Neural cell (in vitro differentiated cells): Measurements from ENCODE around the gene FOXO6. TPM values are rescaled to one million over a fixed set of nuclear protein-coding genes. Genes with fewer than 3 reads are reported as not detected.

Source experiments
- H2AFZ ChIP-seq: fragments of 200-600, 300-800 bp; sonication (generic), shearing (Covaris generic); 2 replicates; pipeline ENCODE4 v1.6.0; 2014; ENCODE audit warnings: low read depth, mild to moderate bottlenecking, antibody characterized with exemption, low read length, moderate library complexity
- H3F3A ChIP-seq: fragments of 200-600 bp; shearing (Covaris generic); 2 replicates; pipeline ENCODE4 v1.6.1; 2016; ENCODE audit warnings: mild to moderate bottlenecking, moderate library complexity, mixed read lengths, antibody characterized with exemption, low read length; ENCODE audit not compliant: insufficient read depth, poor library complexity, severe bottlenecking
- H3K27ac ChIP-seq: fragments of 200-600, 300-800 bp; sonication (generic), shearing (Covaris generic); 2 replicates; pipeline ENCODE4 v1.5.1; 2014; ENCODE audit warnings: mild to moderate bottlenecking, low read length, moderate library complexity
- H3K27me3 ChIP-seq: fragments of 300-800, 200-600 bp; sonication (generic), shearing (Covaris generic); 2 replicates; pipeline ENCODE4 v1.6.0; 2014; ENCODE audit warnings: mild to moderate bottlenecking, low read depth, low read length, moderate library complexity; ENCODE audit not compliant: insufficient read depth
- H3K36me3 ChIP-seq: fragments of 300-800, 200-600 bp; sonication (generic), shearing (Covaris generic); 2 replicates; pipeline ENCODE4 v1.5.1; 2014; ENCODE audit warnings: mild to moderate bottlenecking, antibody characterized with exemption, low read length, moderate library complexity; ENCODE audit not compliant: insufficient read depth
- H3K4me2 ChIP-seq: fragments of 300-800, 200-600 bp; sonication (generic), shearing (Covaris generic); 2 replicates; pipeline ENCODE4 v1.6.0; 2014; ENCODE audit warnings: mild to moderate bottlenecking, low read length
- H3K4me3 ChIP-seq: fragments of 300-800, 200-600 bp; sonication (generic), shearing (Covaris generic); 2 replicates; pipeline ENCODE4 v1.5.1; 2014; ENCODE audit warnings: mild to moderate bottlenecking, low read length, moderate library complexity
- H3K79me2 ChIP-seq: fragments of 200-600 bp; shearing (Covaris generic); replicated peaks from 2 replicates; pipeline ENCODE4 v1.6.0; 2014; ENCODE audit warnings: mild to moderate bottlenecking, low read length, moderate library complexity; ENCODE audit not compliant: insufficient read depth
- H3K9ac ChIP-seq: fragments of 300-800, 200-600 bp; sonication (generic), shearing (Covaris generic); 2 replicates; pipeline ENCODE4 v1.6.1; 2016; ENCODE audit warnings: mild to moderate bottlenecking, low read length, mixed read lengths
- H3K9me2 ChIP-seq: fragments of 200-600 bp; shearing (Covaris generic); 2 replicates; pipeline ENCODE4 v1.6.1; 2016; ENCODE audit warnings: mild to moderate bottlenecking, low read length, mixed read lengths; ENCODE audit not compliant: insufficient read depth
- H3K9me3 ChIP-seq: fragments of 200-600, 300-800 bp; sonication (generic), shearing (Covaris generic); 2 replicates; pipeline ENCODE4 v1.6.1; 2016; ENCODE audit warnings: mild to moderate bottlenecking, mixed run types, low read length, moderate library complexity, mixed read lengths
- H4K20me1 ChIP-seq: fragments of 200-600 bp; shearing (Covaris generic); 2 replicates; pipeline ENCODE4 v1.6.1; 2016; ENCODE audit warnings: mild to moderate bottlenecking, mixed run types; ENCODE audit not compliant: insufficient read depth
- CTCF ChIP-seq: fragments of 450-650 bp; IDR thresholded peaks from 2 replicates; pipeline ENCODE4 v1.5.1; 2014; ENCODE audit warnings: antibody characterized with exemption, mild to moderate bottlenecking, moderate library complexity; ENCODE audit not compliant: poor library complexity, severe bottlenecking
- EP300 ChIP-seq: fragments of 450-650 bp; conservative IDR thresholded peaks from 2 replicates; pipeline ENCODE4 v1.6.1; 2014; ENCODE audit warnings: antibody characterized with exemption, mild to moderate bottlenecking, moderate library complexity; ENCODE audit not compliant: poor library complexity, severe bottlenecking
- MXI1 ChIP-seq: fragments of 450-650 bp; conservative IDR thresholded peaks from 2 replicates; pipeline ENCODE4 v1.6.1; 2014; ENCODE audit warnings: antibody characterized with exemption, mild to moderate bottlenecking; ENCODE audit not compliant: poor library complexity, severe bottlenecking
- POLR2AphosphoS5 ChIP-seq: IDR thresholded peaks from 2 replicates; pipeline ENCODE4 v1.6.1; 2012
- RAD21 ChIP-seq: fragments of 450-650 bp; conservative IDR thresholded peaks from 2 replicates; pipeline ENCODE4 v1.6.1; 2014; ENCODE audit warnings: antibody characterized with exemption, mild to moderate bottlenecking, moderate library complexity
- REST ChIP-seq: IDR thresholded peaks from 2 replicates; pipeline ENCODE4 v1.6.1; 2012; ENCODE audit warnings: borderline replicate concordance
- SMC3 ChIP-seq: fragments of 450-650 bp; conservative IDR thresholded peaks from 2 replicates; pipeline ENCODE4 v1.6.1; 2014; ENCODE audit warnings: antibody characterized with exemption, mild to moderate bottlenecking, moderate library complexity; ENCODE audit not compliant: poor library complexity
- TAF1 ChIP-seq: IDR thresholded peaks from 2 replicates; pipeline ENCODE4 v1.6.1; 2012; ENCODE audit warnings: low read depth
- polyA plus RNA-seq: library from polyadenylated mRNA; depleted of rRNA; stranded (reverse); fragments of >200 nt; gene quantifications from 2 replicates; pipeline ENCODE4 v1.2.3, GENCODE V29; 2014

Gene FOXO6
- polyA plus RNA-seq, 1 donor from 2014 or later, result 0.59 TPM

GRCh38 chr1:41364442-41365319 is 3.4 kb downstream of the FOXO6 start:
- Histone ChIP-seq H3K9me2 (no peaks in the 10 kb centered on the region), H3K36me3 (no peaks in the 10 kb centered on the region), H3F3A (no peaks in the 10 kb centered on the region), H3K4me3 (peak overlapping the region; percentile 58), H3K4me2 (no peak overlapping the region), H3K79me2 (no peaks in the 10 kb centered on the region), H3K27me3 (peaks cover 53% of the 10 kb centered on the region), H4K20me1 (no peaks in the 10 kb centered on the region), H3K9ac (no peak overlapping the region), H3K9me3 (no peaks in the 10 kb centered on the region), H2AFZ (no peak overlapping the region), H3K27ac (no peak overlapping the region)
- no peak for TF ChIP-seq REST
- no peak for TF ChIP-seq EP300
- TF ChIP-seq MXI1, result no peak
- TF ChIP-seq CTCF, result no peak

GRCh38 chr1:41365320-41365633 is 4.0 kb downstream of the FOXO6 start:
- no peak overlapping the region for H2AFZ ChIP-seq
- peak overlapping the region; percentile 58 for H3K4me3 ChIP-seq
- H3K4me2 ChIP-seq, result no peak overlapping the region
- H3K27ac ChIP-seq, result no peak overlapping the region
- H3K9me3 ChIP-seq, result no peaks in the 10 kb centered on the region
- peaks cover 53% of the 10 kb centered on the region for H3K27me3 ChIP-seq
- no peaks in the 10 kb centered on the region for H3K36me3 ChIP-seq
- no peaks in the 10 kb centered on the region for H3K79me2 ChIP-seq
- no peaks in the 10 kb centered on the region for H3K9me2 ChIP-seq
- H3F3A ChIP-seq, result no peaks in the 10 kb centered on the region
- no peak overlapping the region for H3K9ac ChIP-seq
- no peak for TF ChIP-seq REST
- no peak for TF ChIP-seq TAF1
- TF ChIP-seq RAD21, result no peak
- TF ChIP-seq SMC3, result no peak
- no peak for TF ChIP-seq MXI1
- no peak for TF ChIP-seq POLR2AphosphoS5
- no peaks in the 10 kb centered on the region for H4K20me1 ChIP-seq
